ENCODE results near the gene PIEZO1. TPM values are rescaled to one million over a fixed set of nuclear protein-coding genes. Genes with fewer than 3 reads are reported as not detected.

PIEZO1 gene
- total RNA-seq, 1 donor from 2014 or later, result 111 TPM

GRCh38 chr16:88702371-88703210 lies 82.4 kb downstream of the PIEZO1 start:
- intact Hi-C loops (cut with DNase I), result no loop called here
- no peak for DNase-seq (ENCODE audit: low spot score)
- ATAC-seq, result no peak

GRCh38 chr16:88701581-88702370 lies 83.2 kb downstream of the PIEZO1 start:
- DNase-seq (ENCODE audit: low spot score) (no peak), ATAC-seq (no peak)
- intact Hi-C loops (cut with DNase I), result no loop called here

- intact Hi-C loops (cut with DNase I), result no loop called here
Measured at GRCh38 chr16:88700636-88701482, 84.2 kb downstream of the PIEZO1 start.

GRCh38 chr16:88700322-88700635 lies 84.7 kb downstream of the PIEZO1 start:
- DNase-seq (ENCODE audit: low spot score), result no peak
- ATAC-seq, result no peak
- intact Hi-C loops (cut with DNase I), result no loop called here

More at GRCh38 chr16:88700636-88701482, 84.2 kb downstream of the PIEZO1 start:
- ATAC-seq, result peak; percentile 75
- DNase-seq (ENCODE audit: low spot score), result peak; percentile 90

GRCh38 chr16:88699180-88699579 lies 85.8 kb downstream of the PIEZO1 start:
- no peak for DNase-seq (ENCODE audit: low spot score)
- ATAC-seq, result no peak
- intact Hi-C loops (cut with DNase I), result no loop called here

GRCh38 chr16:88698646-88699045 lies 86.4 kb downstream of the PIEZO1 start:
- ATAC-seq, result no peak
- DNase-seq (ENCODE audit: low spot score), result no peak
- intact Hi-C loops (cut with DNase I), result no loop called here

- ATAC-seq, result no peak
- DNase-seq (ENCODE audit: low spot score), result no peak
- intact Hi-C loops (cut with DNase I), result no loop called here
Measured at GRCh38 chr16:88697831-88698615, 87.0 kb downstream of the PIEZO1 start.

- DNase-seq (ENCODE audit: low spot score) (no peak), ATAC-seq (no peak)
- intact Hi-C loops (cut with DNase I), result no loop called here
Measured at GRCh38 chr16:88697116-88697830, 87.7 kb downstream of the PIEZO1 start.

GRCh38 chr16:88696441-88696840 lies 88.6 kb downstream of the PIEZO1 start:
- DNase-seq (ENCODE audit: low spot score), result no peak
- no peak for ATAC-seq
- intact Hi-C loops (cut with DNase I), result no loop called here

GRCh38 chr16:88695753-88696152 lies 89.3 kb downstream of the PIEZO1 start:
- no peak for DNase-seq (ENCODE audit: low spot score)
- intact Hi-C loops (cut with DNase I), result no loop called here
- ATAC-seq, result no peak

- no peak for ATAC-seq
- DNase-seq (ENCODE audit: low spot score), result no peak
- intact Hi-C loops (cut with DNase I), result no loop called here
Measured at GRCh38 chr16:88695218-88695617, 89.8 kb downstream of the PIEZO1 start.

- intact Hi-C loops (cut with DNase I), result no loop called here
- ATAC-seq, result no peak
Measured at GRCh38 chr16:88694221-88695087, 90.6 kb downstream of the PIEZO1 start.

GRCh38 chr16:88693420-88694177 lies 91.4 kb downstream of the PIEZO1 start:
- no peak for ATAC-seq
- intact Hi-C loops (cut with DNase I), result no loop called here

More at GRCh38 chr16:88694221-88695087, 90.6 kb downstream of the PIEZO1 start:
- no peak for DNase-seq (ENCODE audit: low spot score)

GRCh38 chr16:88692861-88693260 lies 92.2 kb downstream of the PIEZO1 start:
- DNase-seq (ENCODE audit: low spot score) (no peak), ATAC-seq (no peak)
- intact Hi-C loops (cut with DNase I), result no loop called here

More at GRCh38 chr16:88693420-88694177, 91.4 kb downstream of the PIEZO1 start:
- peak; percentile 51 for DNase-seq (ENCODE audit: low spot score)

GRCh38 chr16:88691924-88692560 lies 93.0 kb downstream of the PIEZO1 start:
- intact Hi-C loops (cut with DNase I), result no loop called here
- DNase-seq (ENCODE audit: low spot score) (no peak), ATAC-seq (peak; percentile 15)

All from sciatic nerve (tissue), 2 donors.